Ishikawa (cell line): ENCODE results near the gene ZNF354C.

ENCODE experiments used
- CEBPB ChIP-seq: IDR thresholded peaks from 2 replicates; pipeline ENCODE4 v1.6.1; 2012
- CREB1 ChIP-seq: IDR thresholded peaks from 2 replicates; pipeline ENCODE4 v1.6.1; 2012; ENCODE audit warnings: low read depth
- EGR1 ChIP-seq: IDR thresholded peaks from 2 replicates; pipeline ENCODE4 v1.6.1; 2012
- EP300 ChIP-seq: IDR thresholded peaks from 2 replicates; pipeline ENCODE4 v1.6.1; 2012; ENCODE audit warnings: borderline replicate concordance
- FOXM1 ChIP-seq: IDR thresholded peaks from 2 replicates; pipeline ENCODE4 v1.6.1; 2012; ENCODE audit warnings: low read depth, borderline replicate concordance
- MAX ChIP-seq: IDR thresholded peaks from 2 replicates; pipeline ENCODE4 v1.6.1; 2012
- NFIC ChIP-seq: IDR thresholded peaks from 2 replicates; pipeline ENCODE4 v1.6.1; 2012
- RAD21 ChIP-seq: IDR thresholded peaks from 2 replicates; pipeline ENCODE4 v1.6.1; 2012; ENCODE audit warnings: low read depth
- REST ChIP-seq: IDR thresholded peaks from 2 replicates; pipeline ENCODE4 v1.6.1; 2012; ENCODE audit warnings: low read depth, mild to moderate bottlenecking
- TAF1 ChIP-seq: IDR thresholded peaks from 2 replicates; pipeline ENCODE4 v1.6.1; 2012; ENCODE audit warnings: low read depth, mild to moderate bottlenecking
- TCF12 ChIP-seq: IDR thresholded peaks from 2 replicates; pipeline ENCODE4 v1.6.1; 2012; ENCODE audit warnings: low read depth
- TEAD4 ChIP-seq: IDR thresholded peaks from 2 replicates; pipeline ENCODE4 v1.6.1; 2012
- USF1 ChIP-seq: IDR thresholded peaks from 2 replicates; pipeline ENCODE4 v1.6.1; 2012
- YY1 ChIP-seq: IDR thresholded peaks from 2 replicates; pipeline ENCODE4 v1.6.1; 2012; ENCODE audit warnings: low read depth
- ZBTB7A ChIP-seq: IDR thresholded peaks from 2 replicates; pipeline ENCODE4 v1.6.1; 2012; ENCODE audit warnings: low read depth

ZNF354C gene

GRCh38 chr5:179121667-179122111, 61.5 kb downstream of the ZNF354C start:
- TF ChIP-seq ZBTB7A (no peak), EGR1 (no peak), CEBPB (no peak), YY1 (no peak), NFIC (no peak), MAX (no peak), REST (no peak), TCF12 (no peak), FOXM1 (no peak), TEAD4 (no peak), CREB1 (no peak), EP300 (no peak), RAD21 (no peak), TAF1 (no peak), USF1 (no peak)

GRCh38 chr5:179122411-179123108, 62.4 kb downstream of the ZNF354C start:
- TF ChIP-seq USF1 (no peak), TEAD4 (no peak), MAX (no peak), REST (no peak), EGR1 (no peak), TAF1 (no peak), FOXM1 (no peak), NFIC (no peak), TCF12 (no peak), ZBTB7A (no peak), CREB1 (no peak), YY1 (no peak)

GRCh38 chr5:179123109-179123426, 62.9 kb downstream of the ZNF354C start:
- TF ChIP-seq REST (no peak), TCF12 (no peak), NFIC (no peak), RAD21 (no peak), FOXM1 (no peak), TAF1 (no peak), ZBTB7A (no peak), EP300 (no peak), TEAD4 (no peak), MAX (no peak), EGR1 (no peak), CREB1 (no peak), YY1 (no peak), CEBPB (no peak), USF1 (no peak)
